AG09309 (cell line): ENCODE measurements around the gene TMEM242.
"Not testable (repeated sequence)": the region's sequence is repeated elsewhere in the genome, so short reads cannot be mapped to it uniquely, and the experiment has no call there.

Experiments used
- DNase-seq: peaks from one replicate; pipeline ENCODE4 v3.0.0-alpha.2; 2010; ENCODE audit warnings: low read depth
- H3K4me3 ChIP-seq: 2 replicates; pipeline ENCODE4 v1.5.1; 2011; ENCODE audit warnings: mild to moderate bottlenecking, low read depth, low read length, moderate library complexity; ENCODE audit not compliant: control insufficient read depth
- CTCF ChIP-seq: IDR thresholded peaks from 2 replicates; pipeline ENCODE4 v1.5.1; 2011; ENCODE audit warnings: mild to moderate bottlenecking, low read depth, low read length, inconsistent platforms; ENCODE audit not compliant: insufficient read depth, control insufficient read depth; ENCODE audit errors: missing control alignments

TMEM242 gene

GRCh38 chr6:157361886-157362285, 38.6 kb upstream of the TMEM242 start:
- H3K4me3 ChIP-seq = no peak overlapping the region
- TF ChIP-seq CTCF = no peak
- DNase-seq = no peak

- H3K4me3 ChIP-seq = no peak overlapping the region
- no peak for DNase-seq
- TF ChIP-seq CTCF = no peak
These were observed 35.0 kb upstream of the TMEM242 start for GRCh38 chr6:157358287-157358686.

- DNase-seq = no peak
- H3K4me3 ChIP-seq = no peak overlapping the region
- no peak for TF ChIP-seq CTCF
These were observed 23.1 kb upstream of the TMEM242 start for GRCh38 chr6:157346373-157346772.

- H3K4me3 ChIP-seq = no peak overlapping the region
- DNase-seq = no peak
- no peak for TF ChIP-seq CTCF
These were observed 20.4 kb upstream of the TMEM242 start for GRCh38 chr6:157343732-157344131.

GRCh38 chr6:157339432-157339831, 16.1 kb upstream of the TMEM242 start:
- peak; percentile 22 for TF ChIP-seq CTCF
- no peak for DNase-seq
- H3K4me3 ChIP-seq = no peak overlapping the region

GRCh38 chr6:157337751-157338150, 14.4 kb upstream of the TMEM242 start:
- no peak for TF ChIP-seq CTCF
- DNase-seq = no peak
- H3K4me3 ChIP-seq = no peak overlapping the region

GRCh38 chr6:157337276-157337675, 14.0 kb upstream of the TMEM242 start:
- not testable (repeated sequence) for DNase-seq, H3K4me3 ChIP-seq
